Spleen (tissue), 7 donors: Measurements from ENCODE around the gene MESP2.

Source experiments
- CTCF ChIP-seq, 11 experiments: fragments of 200-600 bp in 7 of 11; fragments of 450-650 bp in 4 of 11; sonication (generic) in 4 of 11; IDR thresholded peaks in 8 of 11; conservative IDR thresholded peaks in 3 of 11; 1 replicate in 7 of 11; 2 replicates in 4 of 11; pipeline versions ENCODE4 v1.4.0 to v1.8.0; 2016 to 2021; ENCODE audit warnings: antibody characterized with exemption in 11 of 11, inconsistent platforms in 4 of 11, mild to moderate bottlenecking in 1 of 11
- POLR2A ChIP-seq, 3 donors: fragments of 450-650 bp; IDR thresholded peaks; one replicate each; pipeline ENCODE4 v1.5.1; 2017; ENCODE audit warnings: antibody characterized with exemption in 3 of 3, mild to moderate bottlenecking in 1 of 3
- donor health status: DM: no; HTN: no; CAD: no; lungs with moderate emphysema.
- donor health status: DM: no; HTN: no; CAD: no.
- donor health status: DM: no; HTN: no; CAD: no.

GRCh38 chr15:89814112-89814742 lies 38.1 kb downstream of the MESP2 start:
- TF ChIP-seq CTCF (IDR thresholded peaks at IDR 0.05 in 8 of 11, conservative IDR thresholded peaks at IDR 0.05 in 3 of 11): no peak
- no peak for TF ChIP-seq POLR2A (IDR thresholded peaks at IDR 0.05)
